ENCODE data around the gene SLC35B1.

Gene SLC35B1, protein sequence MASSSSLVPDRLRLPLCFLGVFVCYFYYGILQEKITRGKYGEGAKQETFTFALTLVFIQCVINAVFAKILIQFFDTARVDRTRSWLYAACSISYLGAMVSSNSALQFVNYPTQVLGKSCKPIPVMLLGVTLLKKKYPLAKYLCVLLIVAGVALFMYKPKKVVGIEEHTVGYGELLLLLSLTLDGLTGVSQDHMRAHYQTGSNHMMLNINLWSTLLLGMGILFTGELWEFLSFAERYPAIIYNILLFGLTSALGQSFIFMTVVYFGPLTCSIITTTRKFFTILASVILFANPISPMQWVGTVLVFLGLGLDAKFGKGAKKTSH

GRCh38 chr17:49707608-49708514 is at the start of gene SLC35B1:
Gene SLC35B1 (minus strand): TSS chr17:49707964. CDS start chr17:49707833, 131 bp downstream.
- Histone ChIP-seq H3K36me3 (ENCODE audit: insufficient read depth, insufficient read length, low read length) (peaks cover 54% of the 10 kb centered on the region), H3K4me1 (ENCODE audit: insufficient read depth, insufficient read length) (no peaks in the 10 kb centered on the region), H3K27me3 (ENCODE audit: insufficient read depth, insufficient read length) (no peaks in the 10 kb centered on the region), H3K9me3 (ENCODE audit: insufficient read depth, low read length) (no peaks in the 10 kb centered on the region), H3K4me3 (ENCODE audit: insufficient read length, low read depth) (peak within 1 kb of the TSS; percentile 92), H3K9ac (ENCODE audit: insufficient read length, low read depth) (peak within 1 kb of the TSS; percentile 96)
- TF ChIP-seq SUZ12 (IDR thresholded peaks at IDR 0.05; ENCODE audit: extremely low read depth, insufficient read depth, insufficient read length), result no peak
- TF ChIP-seq YY1 (IDR thresholded peaks at IDR 0.05; ENCODE audit: insufficient read depth, insufficient read length), result peak; percentile 5
- TF ChIP-seq ZNF274 (IDR thresholded peaks at IDR 0.05; ENCODE audit: low read depth, low read length), result no peak
- DNase-seq (ENCODE audit: low read depth, low spot score), result peak; percentile 95

DNA sequence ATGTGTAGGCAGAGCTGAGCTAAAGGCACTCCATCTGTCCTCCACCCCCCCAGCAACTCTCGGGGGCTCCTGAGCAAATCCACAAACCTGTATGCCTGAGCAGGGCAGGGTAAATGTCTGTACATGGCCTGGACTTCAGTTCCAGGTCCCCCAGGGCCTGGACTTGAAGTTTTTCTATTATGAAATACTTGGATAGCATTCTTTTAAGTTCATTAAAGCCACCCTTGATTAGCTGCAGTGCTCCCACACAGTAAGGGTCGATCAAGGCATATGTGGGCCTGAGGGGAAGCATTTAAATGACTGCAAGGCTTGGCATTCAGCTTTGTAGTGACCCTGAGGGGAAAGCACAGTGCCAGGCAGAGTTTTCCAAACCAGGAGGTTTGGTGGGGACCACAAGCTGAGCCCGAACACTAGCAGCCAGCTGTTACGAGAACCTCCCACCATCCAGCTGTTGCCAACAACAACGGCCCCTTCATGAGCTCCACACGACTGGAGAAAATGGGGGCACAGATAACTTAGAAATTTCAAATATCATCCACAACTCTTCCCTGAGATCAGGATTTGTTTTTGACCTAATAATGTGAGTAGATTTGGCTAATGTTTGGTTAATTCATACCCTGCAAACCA is 49.5 kb upstream of the SLC35B1 start:
- Histone ChIP-seq H3K36me3 (ENCODE audit: insufficient read depth, insufficient read length, low read length) (peaks cover 11% of the 10 kb centered on the region), H3K4me3 (ENCODE audit: insufficient read length, low read depth) (no peak overlapping the region), H3K9me3 (ENCODE audit: insufficient read depth, low read length) (no peaks in the 10 kb centered on the region), H3K9ac (ENCODE audit: insufficient read length, low read depth) (no peak overlapping the region), H3K27me3 (ENCODE audit: insufficient read depth, insufficient read length) (no peaks in the 10 kb centered on the region), H3K4me1 (ENCODE audit: insufficient read depth, insufficient read length) (peaks cover 15% of the 10 kb centered on the region)
- no peak for TF ChIP-seq YY1 (IDR thresholded peaks at IDR 0.05; ENCODE audit: insufficient read depth, insufficient read length)
- no peak for TF ChIP-seq ZNF274 (IDR thresholded peaks at IDR 0.05; ENCODE audit: low read depth, low read length)
- TF ChIP-seq SUZ12 (IDR thresholded peaks at IDR 0.05; ENCODE audit: extremely low read depth, insufficient read depth, insufficient read length), result no peak
- no peak for DNase-seq (ENCODE audit: low read depth, low spot score)

DNA sequence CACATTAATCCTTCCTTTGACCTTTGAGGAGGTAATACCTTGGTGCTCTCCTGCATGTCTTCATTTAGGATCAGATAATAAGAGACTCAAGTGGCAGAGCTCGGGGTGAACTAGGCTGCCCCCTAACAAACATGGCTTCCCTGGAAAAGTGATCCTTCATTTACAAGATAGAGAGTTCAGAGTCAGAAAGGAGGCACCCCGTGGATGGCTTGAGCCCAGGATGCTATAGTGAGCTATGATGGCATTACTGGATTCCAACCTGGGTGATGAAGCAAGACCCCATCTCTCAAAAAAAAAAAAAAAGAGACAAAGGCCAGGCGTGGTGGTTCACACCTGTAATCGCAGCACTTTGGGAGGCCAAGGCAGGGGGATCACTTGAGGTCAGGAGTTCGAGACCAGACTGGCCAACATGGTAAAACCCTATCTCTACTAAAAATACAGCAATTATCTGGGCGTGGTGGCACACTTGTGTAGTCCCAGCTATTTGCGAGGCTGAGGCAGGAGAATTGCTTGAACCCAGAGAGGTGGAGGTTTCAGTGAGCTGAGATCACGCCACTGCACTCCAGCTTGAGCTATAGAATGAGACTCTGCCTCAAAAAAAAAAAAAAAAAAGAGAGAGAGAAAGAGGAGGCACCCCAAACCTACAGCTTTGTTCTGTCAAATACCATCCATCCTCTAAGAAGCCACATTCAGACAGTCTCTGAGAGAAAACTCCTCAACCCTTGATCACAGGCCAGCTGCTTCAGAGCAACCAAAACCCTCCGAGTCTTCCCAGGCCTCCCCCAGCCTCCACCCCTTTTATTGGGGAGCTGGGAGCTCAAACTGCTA is 48.8 kb upstream of the SLC35B1 start:
- TF ChIP-seq YY1 (IDR thresholded peaks at IDR 0.05; ENCODE audit: insufficient read depth, insufficient read length), result no peak
- TF ChIP-seq SUZ12 (IDR thresholded peaks at IDR 0.05; ENCODE audit: extremely low read depth, insufficient read depth, insufficient read length), result no peak
- TF ChIP-seq ZNF274 (IDR thresholded peaks at IDR 0.05; ENCODE audit: low read depth, low read length), result no peak
- Histone ChIP-seq H3K27me3 (ENCODE audit: insufficient read depth, insufficient read length) (no peaks in the 10 kb centered on the region), H3K4me3 (ENCODE audit: insufficient read length, low read depth) (no peak overlapping the region), H3K4me1 (ENCODE audit: insufficient read depth, insufficient read length) (peaks cover 15% of the 10 kb centered on the region), H3K9me3 (ENCODE audit: insufficient read depth, low read length) (no peaks in the 10 kb centered on the region), H3K9ac (ENCODE audit: insufficient read length, low read depth) (no peak overlapping the region), H3K36me3 (ENCODE audit: insufficient read depth, insufficient read length, low read length) (peaks cover 11% of the 10 kb centered on the region)
- DNase-seq (ENCODE audit: low read depth, low spot score), result no peak

DNA sequence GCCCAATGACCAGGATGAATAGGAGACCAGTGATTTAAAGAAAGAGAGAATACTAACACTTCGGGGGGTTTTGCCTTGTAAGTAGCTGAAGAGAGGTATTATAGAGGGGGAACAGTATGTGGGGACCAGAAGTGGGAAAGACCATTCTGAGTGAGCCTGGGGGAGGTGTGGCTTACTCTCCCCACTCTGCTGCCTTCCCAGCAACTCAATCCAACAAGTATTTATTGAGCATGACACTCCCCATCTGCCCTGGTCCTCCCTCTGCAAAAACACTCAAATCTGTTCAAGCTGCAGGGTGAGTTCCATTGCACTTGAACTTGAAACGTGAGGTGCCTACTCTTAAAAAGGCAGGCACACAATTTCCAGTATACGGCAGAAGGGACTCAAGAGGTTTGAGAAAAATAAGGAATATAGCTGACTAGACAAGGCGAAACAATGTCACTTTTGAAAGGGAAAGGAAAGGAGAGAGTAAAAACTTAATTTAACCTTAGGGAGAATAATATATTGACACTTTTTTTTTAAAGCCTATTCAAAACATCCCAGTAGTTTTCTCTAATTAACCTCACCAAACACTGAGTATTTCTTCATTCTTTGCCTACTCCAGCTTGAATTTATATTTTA is 48.0 kb upstream of the SLC35B1 start:
- Histone ChIP-seq H3K36me3 (ENCODE audit: insufficient read depth, insufficient read length, low read length) (peaks cover 11% of the 10 kb centered on the region), H3K4me1 (ENCODE audit: insufficient read depth, insufficient read length) (peaks cover 15% of the 10 kb centered on the region)

GRCh38 chr17:49753959-49754391 is 46.2 kb upstream of the SLC35B1 start:
- H3K4me1 ChIP-seq (ENCODE audit: insufficient read depth, insufficient read length), result peaks cover 14% of the 10 kb centered on the region
- no peak for DNase-seq (ENCODE audit: low read depth, low spot score)
- TF ChIP-seq YY1 (IDR thresholded peaks at IDR 0.05; ENCODE audit: insufficient read depth, insufficient read length) (no peak), SUZ12 (IDR thresholded peaks at IDR 0.05; ENCODE audit: extremely low read depth, insufficient read depth, insufficient read length) (no peak), ZNF274 (IDR thresholded peaks at IDR 0.05; ENCODE audit: low read depth, low read length) (no peak)
- no peak overlapping the region for H3K9ac ChIP-seq (ENCODE audit: insufficient read length, low read depth)
- H3K36me3 ChIP-seq (ENCODE audit: insufficient read depth, insufficient read length, low read length), result peaks cover 12% of the 10 kb centered on the region
- H3K27me3 ChIP-seq (ENCODE audit: insufficient read depth, insufficient read length), result no peaks in the 10 kb centered on the region
- no peaks in the 10 kb centered on the region for H3K9me3 ChIP-seq (ENCODE audit: insufficient read depth, low read length)
- H3K4me3 ChIP-seq (ENCODE audit: insufficient read length, low read depth), result no peak overlapping the region

More for the DNA sequence above, 48.0 kb upstream of the SLC35B1 start:
- H3K9me3 ChIP-seq (ENCODE audit: insufficient read depth, low read length), result no peaks in the 10 kb centered on the region
- no peak for DNase-seq (ENCODE audit: low read depth, low spot score)
- no peak overlapping the region for H3K4me3 ChIP-seq (ENCODE audit: insufficient read length, low read depth)
- no peak overlapping the region for H3K9ac ChIP-seq (ENCODE audit: insufficient read length, low read depth)
- TF ChIP-seq SUZ12 (IDR thresholded peaks at IDR 0.05; ENCODE audit: extremely low read depth, insufficient read depth, insufficient read length) (no peak), YY1 (IDR thresholded peaks at IDR 0.05; ENCODE audit: insufficient read depth, insufficient read length) (no peak), ZNF274 (IDR thresholded peaks at IDR 0.05; ENCODE audit: low read depth, low read length) (no peak)
- no peaks in the 10 kb centered on the region for H3K27me3 ChIP-seq (ENCODE audit: insufficient read depth, insufficient read length)

DNA sequence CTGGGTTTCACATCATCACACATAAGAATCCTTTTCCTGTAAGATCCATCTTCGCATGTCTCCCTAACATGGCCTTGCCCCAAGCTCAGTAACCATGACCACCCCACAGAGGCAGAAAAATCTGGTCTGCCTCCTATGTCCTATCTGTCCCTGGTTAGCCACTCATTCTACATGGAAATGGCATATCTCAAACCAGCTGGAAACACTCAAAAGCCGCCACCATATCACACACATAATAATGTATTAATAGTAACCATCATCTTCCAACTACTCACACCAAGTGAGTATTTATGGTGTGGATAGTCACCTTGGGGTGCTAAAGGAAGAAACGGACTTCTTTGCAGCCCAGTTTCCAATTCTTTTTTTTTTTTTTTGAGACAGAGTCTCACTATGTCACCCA is 44.7 kb upstream of the SLC35B1 start:
- no peak for DNase-seq (ENCODE audit: low read depth, low spot score)
- Histone ChIP-seq H3K36me3 (ENCODE audit: insufficient read depth, insufficient read length, low read length) (peaks cover 13% of the 10 kb centered on the region), H3K9ac (ENCODE audit: insufficient read length, low read depth) (no peak overlapping the region), H3K27me3 (ENCODE audit: insufficient read depth, insufficient read length) (no peaks in the 10 kb centered on the region), H3K4me1 (ENCODE audit: insufficient read depth, insufficient read length) (peaks cover 10% of the 10 kb centered on the region), H3K9me3 (ENCODE audit: insufficient read depth, low read length) (no peaks in the 10 kb centered on the region), H3K4me3 (ENCODE audit: insufficient read length, low read depth) (no peak overlapping the region)
- no peak for TF ChIP-seq YY1 (IDR thresholded peaks at IDR 0.05; ENCODE audit: insufficient read depth, insufficient read length)
- no peak for TF ChIP-seq SUZ12 (IDR thresholded peaks at IDR 0.05; ENCODE audit: extremely low read depth, insufficient read depth, insufficient read length)
- TF ChIP-seq ZNF274 (IDR thresholded peaks at IDR 0.05; ENCODE audit: low read depth, low read length), result no peak

Measured in NT2/D1 (cell line).